Body of pancreas (tissue), 4 donors: Measurements from ENCODE around the gene FAM83D. TPM values are rescaled to one million over a fixed set of nuclear protein-coding genes. Genes with fewer than 3 reads are reported as not detected.

Experiments
- ATAC-seq: fragments of 150-250 bp; one replicate; pipeline ENCODE4 v1.9.1; 2016
- DNase-seq, 4 donors: peaks; one replicate each; pipeline ENCODE4 v3.0.0-alpha.2; 2019
- H3K27ac ChIP-seq, 4 donors: fragments of 200-600 bp; sonication (generic); 1 replicate in 3 of 4; 2 replicates in 1 of 4; pipeline versions ENCODE4 v1.5.1 to v1.6.1; 2016 to 2019; ENCODE audit warnings: mild to moderate bottlenecking in 1 of 4, mixed read lengths in 1 of 4, moderate library complexity in 1 of 4
- H3K27me3 ChIP-seq, 2 donors: fragments of 200-600 bp; sonication (generic); one replicate each; pipeline ENCODE4 v1.6.0; 2016; ENCODE audit warnings: mild to moderate bottlenecking in 1 of 2
- H3K36me3 ChIP-seq, 2 donors: fragments of 200-600 bp; sonication (generic); replicated peaks in 1 of 2; 2 replicates each; pipeline ENCODE4 v1.5.1; 2016; ENCODE audit warnings: low read depth in 2 of 2; ENCODE audit not compliant: insufficient read depth in 1 of 2
- H3K4me1 ChIP-seq: fragments of 200-600 bp; sonication (generic); one replicate; pipeline ENCODE4 v1.6.0; 2016
- H3K4me3 ChIP-seq, 2 donors: fragments of 200-600 bp; sonication (generic); 1 replicate in 1 of 2; 2 replicates in 1 of 2; pipeline ENCODE4 v1.5.1; 2016 to 2019
- H3K9me3 ChIP-seq, 3 donors: fragments of 200-600 bp; sonication (generic); 1 replicate in 2 of 3; 2 replicates in 1 of 3; pipeline ENCODE4 v1.5.1; 2016
- POLR2A ChIP-seq, 3 donors: fragments of 450-650 bp; IDR thresholded peaks; one replicate each; pipeline ENCODE4 v1.6.1; 2016; ENCODE audit warnings: antibody characterized with exemption in 3 of 3, mild to moderate bottlenecking in 2 of 3
- whole genome bisulfite sequencing, 2 donors: methylation state at CpG; one replicate each; pipeline ENCODE4 v1.1.5; 2017; 5-methylcytosine and 5-hydroxymethylcytosine counted together
- intact Hi-C: fragments of 100-400 bp; cut with DNase I; formaldehyde crosslinking; loops from one replicate; pipeline ENCODE4 v1.15.1; 2023
- total RNA-seq, 2 donors: library from RNA; depleted of rRNA; stranded (reverse); fragments of >200 nt; gene quantifications; one replicate each; pipeline ENCODE4 v1.1.0, GENCODE V29; 2016
- TF ChIP-seq, protein P1 (sequence below), 7 experiments: fragments of 450-650 bp in 4 of 7; fragments of 200-600 bp in 3 of 7; sonication (generic) in 3 of 7; IDR thresholded peaks; one replicate each; pipeline ENCODE4 v1.5.1; 2016 to 2019; ENCODE audit warnings: antibody characterized with exemption in 7 of 7

The FAM83D gene
- total RNA-seq, 2 donors from 2014 or later: 0.52 TPM; not detected in 1

DNA sequence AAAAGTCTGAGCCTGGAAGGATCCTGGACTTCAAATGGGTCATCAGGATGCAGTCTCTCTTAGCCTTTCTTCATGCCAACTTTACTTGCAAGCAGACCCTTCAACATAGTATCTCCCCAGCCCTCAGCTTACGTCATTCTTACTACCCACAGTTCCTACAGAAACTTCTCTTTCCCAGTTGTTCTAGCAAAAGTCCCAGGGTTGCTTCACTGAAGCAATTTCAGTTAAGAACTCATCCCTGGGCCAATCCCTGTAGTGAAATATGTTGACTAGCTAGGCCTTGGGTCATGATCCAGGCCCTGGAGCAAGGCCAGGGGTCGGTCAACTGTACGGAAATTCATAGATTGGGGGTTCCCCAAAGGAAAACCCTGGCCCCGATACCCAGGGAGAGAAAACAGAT lies 8.6 kb upstream of the FAM83D start:
- Histone ChIP-seq H3K27me3 (no peaks in the 10 kb centered on the region), H3K27ac (no peak overlapping the region), H3K4me3 (no peak overlapping the region), H3K9me3 (no peaks in the 10 kb centered on the region), H3K4me1 (no peaks in the 10 kb centered on the region), H3K36me3 (no peaks in the 10 kb centered on the region)
- intact Hi-C loops: no loop called here
- TF ChIP-seq POLR2A (IDR thresholded peaks at IDR 0.05): no peak
- TF ChIP-seq, protein P1, sequence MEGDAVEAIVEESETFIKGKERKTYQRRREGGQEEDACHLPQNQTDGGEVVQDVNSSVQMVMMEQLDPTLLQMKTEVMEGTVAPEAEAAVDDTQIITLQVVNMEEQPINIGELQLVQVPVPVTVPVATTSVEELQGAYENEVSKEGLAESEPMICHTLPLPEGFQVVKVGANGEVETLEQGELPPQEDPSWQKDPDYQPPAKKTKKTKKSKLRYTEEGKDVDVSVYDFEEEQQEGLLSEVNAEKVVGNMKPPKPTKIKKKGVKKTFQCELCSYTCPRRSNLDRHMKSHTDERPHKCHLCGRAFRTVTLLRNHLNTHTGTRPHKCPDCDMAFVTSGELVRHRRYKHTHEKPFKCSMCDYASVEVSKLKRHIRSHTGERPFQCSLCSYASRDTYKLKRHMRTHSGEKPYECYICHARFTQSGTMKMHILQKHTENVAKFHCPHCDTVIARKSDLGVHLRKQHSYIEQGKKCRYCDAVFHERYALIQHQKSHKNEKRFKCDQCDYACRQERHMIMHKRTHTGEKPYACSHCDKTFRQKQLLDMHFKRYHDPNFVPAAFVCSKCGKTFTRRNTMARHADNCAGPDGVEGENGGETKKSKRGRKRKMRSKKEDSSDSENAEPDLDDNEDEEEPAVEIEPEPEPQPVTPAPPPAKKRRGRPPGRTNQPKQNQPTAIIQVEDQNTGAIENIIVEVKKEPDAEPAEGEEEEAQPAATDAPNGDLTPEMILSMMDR (IDR thresholded peaks at IDR 0.05): no peak
- 77 to 80% methylated on average over 4 of the region's 4 CpGs for WGBS, 2 donors
- no peak for ATAC-seq
- no peak for DNase-seq

DNA sequence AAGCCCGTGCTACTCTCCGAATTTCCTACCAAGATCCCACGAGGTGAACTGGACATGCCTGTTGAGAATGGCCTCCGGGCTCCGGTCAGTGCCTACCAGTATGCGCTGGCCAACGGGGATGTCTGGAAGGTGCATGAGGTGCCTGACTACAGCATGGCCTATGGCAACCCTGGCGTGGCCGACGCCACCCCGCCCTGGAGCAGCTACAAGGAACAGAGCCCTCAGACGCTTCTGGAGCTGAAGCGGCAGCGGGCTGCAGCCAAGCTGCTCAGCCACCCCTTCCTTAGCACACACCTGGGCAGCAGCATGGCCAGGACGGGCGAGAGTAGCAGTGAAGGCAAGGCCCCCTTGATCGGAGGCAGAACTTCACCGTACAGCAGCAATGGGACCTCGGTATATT lies 8.0 kb upstream of the FAM83D start:
- ATAC-seq: no peak
- DNase-seq: no peak
- Histone ChIP-seq H3K36me3 (no peaks in the 10 kb centered on the region), H3K9me3 (no peaks in the 10 kb centered on the region), H3K4me3 (no peak overlapping the region), H3K27me3 (no peaks in the 10 kb centered on the region), H3K27ac (no peak overlapping the region), H3K4me1 (no peaks in the 10 kb centered on the region)
- 83 to 88% methylated on average over 17 to 19 of the region's 19 CpGs for WGBS, 2 donors
- intact Hi-C loops: no loop called here
- no peak for TF ChIP-seq POLR2A (IDR thresholded peaks at IDR 0.05)
- TF ChIP-seq, protein P1 (IDR thresholded peaks at IDR 0.05): no peak

DNA sequence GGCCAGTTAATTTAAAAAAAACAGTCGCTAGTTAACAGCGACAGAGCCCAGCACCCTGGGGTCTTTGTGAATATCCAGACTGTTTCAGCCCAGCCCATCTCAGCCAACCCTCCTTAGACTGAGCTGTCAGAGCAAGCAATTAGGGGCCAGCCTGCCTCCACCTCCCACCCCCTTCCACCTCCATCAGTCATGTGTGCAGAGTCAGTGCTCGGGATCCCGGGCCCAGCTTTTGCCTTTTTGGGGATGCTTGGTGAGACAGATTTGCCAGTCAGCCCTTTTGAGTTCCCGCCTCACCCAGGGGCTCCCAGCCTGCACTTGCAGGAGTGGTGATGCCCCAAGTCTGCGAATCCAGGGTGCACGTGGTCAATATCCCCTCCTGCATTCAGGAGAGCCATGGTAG lies 6.5 kb upstream of the FAM83D start:
- Histone ChIP-seq H3K9me3 (no peaks in the 10 kb centered on the region), H3K27ac (no peak overlapping the region), H3K4me3 (no peak overlapping the region), H3K36me3 (no peaks in the 10 kb centered on the region), H3K27me3 (no peaks in the 10 kb centered on the region), H3K4me1 (no peaks in the 10 kb centered on the region)
- TF ChIP-seq, protein P1 (IDR thresholded peaks at IDR 0.05): no peak
- TF ChIP-seq POLR2A (IDR thresholded peaks at IDR 0.05): no peak
- DNase-seq: no peak
- WGBS, 2 donors: 51 to 61% methylated on average over 6 to 7 of the region's 7 CpGs
- no peak for ATAC-seq
- intact Hi-C loops: no loop called here

DNA sequence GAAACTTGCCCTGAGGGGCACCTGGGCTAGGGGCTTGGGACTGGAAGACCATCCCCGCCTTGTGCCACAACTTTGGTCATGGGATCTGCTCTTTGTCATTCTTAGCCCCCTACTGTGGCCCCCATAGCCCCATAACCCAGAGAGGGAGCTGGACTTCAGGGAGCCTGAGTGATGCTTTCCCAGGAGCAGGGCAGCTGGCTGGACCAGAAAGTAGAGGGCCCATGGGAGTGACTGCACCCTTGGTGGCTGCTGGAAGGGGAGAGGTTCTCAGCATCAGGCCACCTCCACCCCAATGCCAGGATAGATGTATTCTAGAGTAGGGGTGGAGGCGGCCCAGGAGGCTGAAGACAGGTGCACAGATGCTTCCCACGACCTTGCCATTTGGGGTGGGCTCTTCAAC lies 5.8 kb upstream of the FAM83D start:
- DNase-seq: no peak
- H3K27ac ChIP-seq: no peak overlapping the region
- ATAC-seq: no peak

DNA sequence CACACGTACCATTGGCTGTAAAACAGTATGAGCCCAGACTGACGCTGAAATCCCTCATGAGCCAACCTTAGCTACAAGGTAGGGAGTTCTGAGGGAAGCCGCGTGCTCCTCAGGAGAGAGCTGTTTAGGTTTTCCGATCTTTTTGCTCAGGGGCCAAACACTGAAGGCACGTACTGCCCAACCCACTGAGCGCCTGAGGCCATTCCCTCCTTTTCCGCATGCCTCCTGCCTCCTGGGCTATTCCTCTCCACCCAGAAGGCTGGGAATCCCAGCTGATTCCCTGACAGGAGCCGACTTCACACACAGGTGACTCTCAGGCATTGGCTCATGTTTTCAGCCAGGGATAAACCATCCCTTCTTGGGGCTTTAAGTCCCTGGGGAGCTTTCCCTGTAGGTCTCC lies 5.4 kb upstream of the FAM83D start:
- intact Hi-C loops: no loop called here
- H3K4me1 ChIP-seq: no peaks in the 10 kb centered on the region
- WGBS, 2 donors: 53 to 64% methylated on average over 5 to 9 of the region's 9 CpGs
- H3K36me3 ChIP-seq: no peaks in the 10 kb centered on the region
- TF ChIP-seq, protein P1 (IDR thresholded peaks at IDR 0.05): no peak
- TF ChIP-seq POLR2A (IDR thresholded peaks at IDR 0.05): no peak
- no peak overlapping the region for H3K4me3 ChIP-seq
- H3K9me3 ChIP-seq: no peaks in the 10 kb centered on the region
- no peak for DNase-seq
- no peak for ATAC-seq
- H3K27ac ChIP-seq: no peak overlapping the region
- no peaks in the 10 kb centered on the region for H3K27me3 ChIP-seq

More for the DNA sequence above, 5.8 kb upstream of the FAM83D start:
- Histone ChIP-seq H3K9me3 (no peaks in the 10 kb centered on the region), H3K4me1 (no peaks in the 10 kb centered on the region), H3K27me3 (no peaks in the 10 kb centered on the region), H3K4me3 (no peak overlapping the region), H3K36me3 (no peaks in the 10 kb centered on the region)
- TF ChIP-seq, protein P1 (IDR thresholded peaks at IDR 0.05): no peak
- no peak for TF ChIP-seq POLR2A (IDR thresholded peaks at IDR 0.05)
- intact Hi-C loops: no loop called here
- 51 to 60% methylated on average over 2 to 3 of the region's 3 CpGs for WGBS, 2 donors
